HepG2 (cell line): ENCODE measurements around the gene CCDC142. TPM values are rescaled to one million over a fixed set of nuclear protein-coding genes. Genes with fewer than 3 reads are reported as not detected.

Source experiments
- AKNA ChIP-seq: sonication (generic); formaldehyde crosslinking; IDR thresholded peaks from 2 replicates; pipeline ENCODE4 v1.4.0; 2020; ENCODE audit warnings: missing genetic modification reagents, borderline replicate concordance
- CCAR2 ChIP-seq: fragments of 200-400 bp; formaldehyde crosslinking; optimal IDR thresholded peaks from 2 replicates; pipeline ENCODE3; 2018; ENCODE audit warnings: low read depth, mild to moderate bottlenecking, low read length, moderate library complexity
- CREB3 ChIP-seq: sonication (generic); formaldehyde crosslinking; IDR thresholded peaks from 2 replicates; pipeline ENCODE4 v1.5.0; 2020; ENCODE audit warnings: missing genetic modification reagents
- HNRNPK ChIP-seq: fragments of 200-400 bp; formaldehyde crosslinking; IDR thresholded peaks from 2 replicates; pipeline ENCODE4 v1.6.1; 2018; ENCODE audit warnings: low read length, low read depth, moderate library complexity, mild to moderate bottlenecking; ENCODE audit not compliant: poor library complexity, severe bottlenecking
- HOXA5 ChIP-seq: sonication (generic); formaldehyde crosslinking; IDR thresholded peaks from 2 replicates; pipeline ENCODE4 v1.4.0; 2020; ENCODE audit warnings: missing genetic modification reagents
- POLR2AphosphoS2 ChIP-seq: IDR thresholded peaks from 2 replicates; pipeline ENCODE4 v1.6.1; 2011; ENCODE audit warnings: low read depth, low read length, improper control_type of control experiment
- SALL2 ChIP-seq: sonication (generic); formaldehyde crosslinking; IDR thresholded peaks from 2 replicates; pipeline ENCODE4 v1.8.1; 2023; ENCODE audit warnings: mild to moderate bottlenecking, missing genetic modification reagents, inconsistent platforms
- ZNF318 ChIP-seq: sonication (generic); formaldehyde crosslinking; IDR thresholded peaks from 2 replicates; pipeline ENCODE4 v1.4.0; 2020; ENCODE audit warnings: mild to moderate bottlenecking, missing genetic modification reagents
- ZNF543 ChIP-seq: sonication (generic); formaldehyde crosslinking; IDR thresholded peaks from 2 replicates; pipeline ENCODE4 v1.4.0; 2020; ENCODE audit warnings: mild to moderate bottlenecking, missing genetic modification reagents
- ZNF614 ChIP-seq: IDR thresholded peaks from 2 replicates; pipeline ENCODE4 v1.6.1; 2018; ENCODE audit warnings: missing biosample characterization, missing genetic modification reagents, inconsistent platforms, borderline replicate concordance
- polyA plus RNA-seq, 8 experiments: library from polyadenylated mRNA; depleted of rRNA in 3 of 8; stranded (reverse) in 7 of 8; unstranded in 1 of 8; fragments of >200 nt; fragmentation: Illumina TruSeq in 4 of 8; extraction: Trizol in 4 of 8; gene quantifications; 2 replicates each; pipeline versions ENCODE4 v1.2.1 to v1.2.3, GENCODE V29; 2011 to 2016; ENCODE audit warnings: low read depth in 4 of 8, missing spikeins in 1 of 8, mixed read lengths in 1 of 8; ENCODE audit not compliant: insufficient read depth in 1 of 8
- total RNA-seq, 5 experiments: library from RNA; depleted of rRNA; stranded (reverse); fragments of >200 nt; fragmentation: Illumina TruSeq; extraction: Trizol; gene quantifications; 2 replicates each; pipeline ENCODE4 v1.2.3, GENCODE V29; 2016; ENCODE audit warnings: low read depth in 1 of 5

The CCDC142 gene
- total and polyA plus RNA-seq, 2 of the 13 experiments (the other 11 are each of a cell fraction or from before 2014, with no cell fraction given), result 14.7 to 30.4 TPM

DNA sequence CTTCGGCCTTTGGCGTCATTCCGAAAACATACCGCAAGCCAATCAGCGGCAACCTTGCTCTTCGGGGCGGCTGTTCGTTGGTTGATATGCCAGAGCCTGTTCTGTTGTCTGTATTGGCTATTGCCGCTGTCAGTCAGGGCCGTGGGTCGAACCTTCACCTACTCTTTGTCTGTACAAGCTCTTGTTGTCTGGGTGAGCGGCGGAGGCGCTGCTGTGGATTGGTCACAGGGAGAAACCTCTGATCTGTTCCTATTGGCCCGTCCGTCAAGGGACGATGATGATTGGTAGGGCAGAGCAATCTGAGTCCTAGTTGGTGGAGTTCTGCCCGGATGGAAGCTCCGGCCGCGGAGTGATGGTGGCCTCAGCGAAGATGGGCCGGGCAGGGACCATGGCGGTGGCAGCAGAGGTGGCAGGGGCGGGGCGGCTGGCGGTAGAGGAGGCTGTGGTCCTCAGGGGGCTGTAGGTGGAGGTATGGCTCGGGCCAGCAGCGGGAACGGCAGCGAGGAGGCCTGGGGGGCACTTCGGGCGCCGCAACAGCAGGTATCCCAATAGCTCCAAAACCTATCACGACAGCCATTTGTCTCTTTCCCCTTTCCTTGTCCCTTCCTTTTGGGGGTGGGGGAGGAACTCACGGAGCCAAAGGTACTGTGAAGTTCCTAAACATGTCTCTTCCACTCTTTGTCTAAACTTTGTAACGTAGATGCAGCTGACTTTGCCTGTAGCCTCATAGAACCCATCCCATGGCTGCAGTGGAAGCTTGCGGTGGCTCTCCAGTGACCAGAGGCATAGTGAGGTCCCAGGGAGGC lies 24.5 kb downstream of the CCDC142 start, which contains the start of gene WBP1 (continued):
- no peak for TF ChIP-seq ZNF318 (CRISPR knock-in tag)
- TF ChIP-seq ZNF543 (CRISPR knock-in tag), result no peak
- TF ChIP-seq POLR2AphosphoS2, result no peak
- TF ChIP-seq HOXA5 (CRISPR knock-in tag), result no peak
- TF ChIP-seq CREB3, result no peak
- TF ChIP-seq ZNF614 (CRISPR knock-in tag), result no peak; the same call in 1 of the 2 replicates
- TF ChIP-seq SALL2 (CRISPR knock-in tag), result no peak; the same call in 1 of the 2 replicates
- no peak for TF ChIP-seq AKNA
- TF ChIP-seq HNRNPK, result no peak
- TF ChIP-seq CCAR2, result no peak
